Immature natural killer cell (primary cell): Measurements from ENCODE around the gene SHROOM1. TPM values are rescaled to one million over a fixed set of nuclear protein-coding genes. Genes with fewer than 3 reads are reported as not detected.
A peak's percentile ranks its signal among the peaks of the same experiment; 100 is the strongest.

Experiments used
- DNase-seq, 3 donors: peaks; one replicate each; pipeline ENCODE4 v3.0.0; 2022; ENCODE audit warnings: mixed read lengths in 1 of 3
- H3K27ac Mint-ChIP-seq, 6 donors: one replicate each; pipeline ENCODE4 v1.8.0; 2020; ENCODE audit warnings: mixed read lengths in 6 of 6, mild to moderate bottlenecking in 5 of 6, inconsistent platforms in 4 of 6, moderate library complexity in 3 of 6
- H3K27me3 Mint-ChIP-seq, 3 donors: one replicate each; pipeline ENCODE4 v1.8.0; 2020 to 2021; ENCODE audit warnings: low read depth in 3 of 3, mild to moderate bottlenecking in 3 of 3, mixed read lengths in 3 of 3, moderate library complexity in 3 of 3, inconsistent platforms in 1 of 3
- H3K36me3 Mint-ChIP-seq, 3 donors: one replicate each; pipeline ENCODE4 v1.8.0; 2020; ENCODE audit warnings: mixed read lengths in 3 of 3, inconsistent platforms in 2 of 3, mild to moderate bottlenecking in 2 of 3
- H3K4me1 Mint-ChIP-seq, 2 donors: one replicate each; pipeline ENCODE4 v1.8.0; 2020; ENCODE audit warnings: inconsistent platforms in 2 of 2, mild to moderate bottlenecking in 2 of 2, mixed read lengths in 2 of 2, moderate library complexity in 1 of 2
- H3K4me3 Mint-ChIP-seq, 5 donors: one replicate each; pipeline ENCODE4 v1.8.0; 2020; ENCODE audit warnings: mild to moderate bottlenecking in 5 of 5, mixed read lengths in 5 of 5, inconsistent platforms in 3 of 5, moderate library complexity in 3 of 5
- H3K9me3 Mint-ChIP-seq, 6 donors: one replicate each; pipeline ENCODE4 v1.8.0; 2020; ENCODE audit warnings: mild to moderate bottlenecking in 6 of 6, mixed read lengths in 6 of 6, inconsistent platforms in 4 of 6, moderate library complexity in 3 of 6
- polyA plus RNA-seq, 3 donors: library from polyadenylated mRNA; unstranded; fragments of 300-500 nt; fragmentation: Illumina TruSeq; gene quantifications; one replicate each; pipeline ENCODE4 v1.2.3, GENCODE V29; 2021

SHROOM1 gene
- polyA plus RNA-seq, 3 donors from 2014 or later, result 1.4 TPM; not detected in 2

GRCh38 chr5:132825834-132826391 is 4.5 kb downstream of the SHROOM1 start:
- Mint-ChIP-seq H3K4me1 (peaks cover 10 to 11% of the 10 kb centered on the region in 2 donors), H3K36me3 (peaks cover 0 to 3% (median 0%) of the 10 kb centered on the region in 3 donors), H3K27me3 (peaks cover 12 to 22% (median 13%) of the 10 kb centered on the region in 3 donors), H3K27ac (no peak overlapping the region), H3K4me3 (no peak overlapping the region), H3K9me3 (no peaks in the 10 kb centered on the region)
- no peak for DNase-seq

GRCh38 chr5:132825033-132825833 is 5.2 kb downstream of the SHROOM1 start:
- Mint-ChIP-seq H3K27me3 (peaks cover 13 to 22% (median 15%) of the 10 kb centered on the region in 3 donors), H3K27ac (no peak overlapping the region), H3K9me3 (no peaks in the 10 kb centered on the region), H3K4me3 (peak overlapping the region in 2 of 5 donors; percentile 12 to 30), H3K36me3 (peaks cover 0 to 3% (median 0%) of the 10 kb centered on the region in 3 donors), H3K4me1 (peaks cover 10 to 11% of the 10 kb centered on the region in 2 donors)
- DNase-seq, result no peak

DNA sequence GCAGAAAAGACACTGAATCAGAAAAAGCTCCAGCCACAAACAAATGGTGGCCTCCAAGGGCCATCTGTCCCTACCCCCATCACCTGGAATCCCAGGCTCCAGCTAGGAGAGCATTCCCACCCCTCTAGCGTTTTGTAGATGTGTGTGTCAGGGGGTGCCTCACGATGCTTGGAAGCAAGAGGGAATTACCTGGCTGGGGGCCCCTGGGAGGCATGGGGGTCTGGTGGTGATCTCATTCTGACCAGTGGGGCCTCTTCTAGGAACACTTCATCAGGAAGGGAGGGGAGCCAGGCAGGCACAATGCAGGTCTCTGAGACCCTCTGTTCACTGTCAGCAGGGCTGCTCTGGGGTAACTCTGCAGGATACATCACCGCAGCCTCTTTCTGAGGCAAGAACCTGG is 6.0 kb downstream of the SHROOM1 start:
- no peak for DNase-seq
- H3K4me3 Mint-ChIP-seq, result peak overlapping the region in 2 of 5 donors; percentile 30 to 41
- H3K9me3 Mint-ChIP-seq, result no peaks in the 10 kb centered on the region
- H3K36me3 Mint-ChIP-seq, result peaks cover 0 to 3% (median under 1%) of the 10 kb centered on the region in 3 donors
- peaks cover 5 to 11% of the 10 kb centered on the region in 2 donors for H3K4me1 Mint-ChIP-seq
- H3K27me3 Mint-ChIP-seq, result peaks cover 14 to 22% (median 15%) of the 10 kb centered on the region in 3 donors
- H3K27ac Mint-ChIP-seq, result no peak overlapping the region

GRCh38 chr5:132823481-132824050 is 6.9 kb downstream of the SHROOM1 start:
- no peak overlapping the region for H3K27ac Mint-ChIP-seq
- DNase-seq, result no peak
- no peak overlapping the region for H3K4me3 Mint-ChIP-seq
- H3K4me1 Mint-ChIP-seq, result peaks cover 0 to 10% of the 10 kb centered on the region in 2 donors
- peaks cover 17 to 20% (median 19%) of the 10 kb centered on the region in 3 donors for H3K27me3 Mint-ChIP-seq
- no peaks in the 10 kb centered on the region for H3K9me3 Mint-ChIP-seq
- peaks cover 0 to 4% (median 0%) of the 10 kb centered on the region in 3 donors for H3K36me3 Mint-ChIP-seq

- peaks cover 17 to 20% (median 19%) of the 10 kb centered on the region in 3 donors for H3K27me3 Mint-ChIP-seq
- peaks cover 0 to 4% (median 0%) of the 10 kb centered on the region in 3 donors for H3K36me3 Mint-ChIP-seq
- H3K4me1 Mint-ChIP-seq, result peaks cover 0 to 10% of the 10 kb centered on the region in 2 donors
- H3K4me3 Mint-ChIP-seq, result no peak overlapping the region
- H3K27ac Mint-ChIP-seq, result no peak overlapping the region
- DNase-seq, result no peak
- H3K9me3 Mint-ChIP-seq, result no peaks in the 10 kb centered on the region
Observed at GRCh38 chr5:132822650-132823480, 7.6 kb downstream of the SHROOM1 start.

- Mint-ChIP-seq H3K27ac (no peak overlapping the region), H3K9me3 (no peaks in the 10 kb centered on the region), H3K4me1 (peaks cover 0 to 10% of the 10 kb centered on the region in 2 donors), H3K36me3 (peaks cover 0 to 4% (median 0%) of the 10 kb centered on the region in 3 donors), H3K4me3 (no peak overlapping the region), H3K27me3 (peaks cover 11 to 20% (median 18%) of the 10 kb centered on the region in 3 donors)
- no peak for DNase-seq
Observed at GRCh38 chr5:132821791-132822190, 8.7 kb downstream of the SHROOM1 start.

GRCh38 chr5:132821350-132821749 is 9.1 kb downstream of the SHROOM1 start:
- Mint-ChIP-seq H3K27ac (no peak overlapping the region), H3K4me3 (no peak overlapping the region), H3K9me3 (no peaks in the 10 kb centered on the region), H3K4me1 (peaks cover 0 to 10% of the 10 kb centered on the region in 2 donors), H3K27me3 (peaks cover 9 to 22% (median 17%) of the 10 kb centered on the region in 3 donors), H3K36me3 (peaks cover 0 to 4% (median 0%) of the 10 kb centered on the region in 3 donors)
- DNase-seq, result no peak

DNA sequence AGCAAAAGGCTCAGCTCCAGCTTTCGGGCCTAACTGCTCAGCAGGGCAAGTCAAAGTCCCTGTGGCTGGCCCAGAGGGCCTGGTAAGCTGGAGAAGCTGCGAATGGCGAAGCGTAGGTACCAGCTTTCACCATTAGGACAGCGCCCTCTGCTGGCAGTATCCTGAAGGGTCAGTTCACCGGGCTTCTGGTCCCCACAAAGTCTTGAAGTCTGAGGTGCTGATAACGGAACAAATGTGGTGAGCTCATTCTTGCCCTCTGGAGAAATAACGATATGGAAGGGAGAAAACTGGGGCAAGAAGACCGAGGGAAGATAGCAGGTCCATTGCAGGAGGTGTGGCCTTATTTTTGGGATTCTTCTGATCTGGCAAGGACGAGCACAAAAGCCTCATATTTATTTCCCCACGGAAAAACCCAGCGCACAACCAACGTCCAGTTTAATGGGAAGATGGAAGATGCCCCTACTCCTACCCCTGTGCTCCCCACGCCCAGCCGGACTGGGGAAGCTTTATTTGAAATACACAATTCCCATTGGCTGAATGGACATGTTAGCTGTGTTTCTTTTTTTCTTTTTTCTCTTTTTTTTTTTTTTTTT is 10.2 kb downstream of the SHROOM1 start:
- peaks cover 0 to under 1% (median 0%) of the 10 kb centered on the region in 6 donors for H3K9me3 Mint-ChIP-seq
- H3K4me3 Mint-ChIP-seq, result peak overlapping the region in 1 of 5 donors; percentile 1
- H3K36me3 Mint-ChIP-seq, result peaks cover 0 to 4% (median 0%) of the 10 kb centered on the region in 3 donors
- peaks cover 0 to 9% of the 10 kb centered on the region in 2 donors for H3K4me1 Mint-ChIP-seq
- H3K27me3 Mint-ChIP-seq, result peaks cover 9 to 28% (median 21%) of the 10 kb centered on the region in 3 donors
- peak; percentile 66 to 79 (median 75) for DNase-seq
- no peak overlapping the region for H3K27ac Mint-ChIP-seq

GRCh38 chr5:132819468-132819867 is 11.0 kb downstream of the SHROOM1 start:
- DNase-seq, result no peak
- Mint-ChIP-seq H3K9me3 (peaks cover 0 to 3% (median 0%) of the 10 kb centered on the region in 6 donors), H3K36me3 (peaks cover 0 to 4% (median 0%) of the 10 kb centered on the region in 3 donors), H3K4me3 (peak overlapping the region in 1 of 5 donors; percentile 72), H3K4me1 (peaks cover 0 to 9% of the 10 kb centered on the region in 2 donors), H3K27ac (peak overlapping the region in 1 of 6 donors; percentile 34), H3K27me3 (peaks cover 5 to 30% (median 17%) of the 10 kb centered on the region in 3 donors)

- DNase-seq, result no peak
- H3K4me1 Mint-ChIP-seq, result peaks cover 7 to 17% of the 10 kb centered on the region in 2 donors
- H3K27ac Mint-ChIP-seq, result no peak overlapping the region
- H3K4me3 Mint-ChIP-seq, result no peak overlapping the region
- peaks cover 0 to 3% (median 0%) of the 10 kb centered on the region in 6 donors for H3K9me3 Mint-ChIP-seq
- peaks cover 15 to 32% (median 16%) of the 10 kb centered on the region in 3 donors for H3K27me3 Mint-ChIP-seq
- peaks cover 0 to 4% (median 0%) of the 10 kb centered on the region in 3 donors for H3K36me3 Mint-ChIP-seq
Observed at GRCh38 chr5:132817011-132817410, 13.4 kb downstream of the SHROOM1 start.

DNA sequence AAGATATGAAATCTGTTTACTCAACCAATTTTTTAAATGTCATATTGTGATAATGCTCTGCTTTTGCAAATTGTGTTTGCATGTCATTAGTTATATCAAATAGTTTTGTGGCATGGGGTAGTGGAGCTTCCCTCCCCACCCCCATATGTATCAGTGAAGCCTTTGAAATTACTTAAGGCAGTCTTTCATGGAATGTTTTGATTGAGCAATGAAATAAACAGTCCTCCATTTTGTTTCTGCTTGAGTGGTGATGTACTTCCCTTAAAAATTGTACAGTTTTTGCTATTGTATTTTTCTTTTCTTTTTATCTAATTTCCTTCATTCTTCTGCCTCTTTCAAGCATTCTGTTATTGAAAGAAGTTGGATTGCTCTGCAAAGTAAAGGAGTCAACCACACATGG is 13.9 kb downstream of the SHROOM1 start:
- Mint-ChIP-seq H3K4me1 (peaks cover 7 to 17% of the 10 kb centered on the region in 2 donors), H3K27me3 (peaks cover 19 to 31% (median 20%) of the 10 kb centered on the region in 3 donors), H3K27ac (no peak overlapping the region), H3K9me3 (peaks cover 0 to 3% (median 0%) of the 10 kb centered on the region in 6 donors), H3K36me3 (peaks cover 0 to 4% (median 0%) of the 10 kb centered on the region in 3 donors), H3K4me3 (no peak overlapping the region)
- DNase-seq, result no peak

GRCh38 chr5:132816083-132816482 is 14.4 kb downstream of the SHROOM1 start:
- peaks cover 7 to 17% of the 10 kb centered on the region in 2 donors for H3K4me1 Mint-ChIP-seq

More at GRCh38 chr5:132816083-132816482, 14.4 kb downstream of the SHROOM1 start:
- Mint-ChIP-seq H3K4me3 (no peak overlapping the region), H3K27ac (no peak overlapping the region), H3K36me3 (peaks cover 0 to 4% (median 0%) of the 10 kb centered on the region in 3 donors), H3K9me3 (peaks cover 0 to 3% (median 0%) of the 10 kb centered on the region in 6 donors), H3K27me3 (peaks cover 18 to 30% (median 25%) of the 10 kb centered on the region in 3 donors)
- no peak for DNase-seq
